Ectodermal cell (in vitro differentiated cells): Measurements from ENCODE around the gene LYPD5.
"Not testable (repeated sequence)": the region's sequence is repeated elsewhere in the genome, so short reads cannot be mapped to it uniquely, and the experiment has no call there.

Experiments used
- H3K27ac ChIP-seq: 2 replicates; pipeline ENCODE4 v1.7.0; 2013; ENCODE audit warnings: mild to moderate bottlenecking, low read depth, low read length; ENCODE audit not compliant: insufficient read depth, poor library complexity, severe bottlenecking
- H3K27me3 ChIP-seq: 2 replicates; pipeline ENCODE4 v1.7.0; 2013; ENCODE audit warnings: mild to moderate bottlenecking, low read length; ENCODE audit not compliant: insufficient read depth, control insufficient read depth, poor library complexity, severe bottlenecking
- H3K36me3 ChIP-seq: one replicate; pipeline ENCODE4 v1.7.0; 2013; ENCODE audit warnings: low read length; ENCODE audit not compliant: control insufficient read depth, insufficient read depth
- H3K4me1 ChIP-seq: one replicate; pipeline ENCODE4 v1.7.0; 2013; ENCODE audit warnings: low read length; ENCODE audit not compliant: control insufficient read depth, insufficient read depth
- H3K4me3 ChIP-seq: 2 replicates; pipeline ENCODE4 v1.7.0; 2013; ENCODE audit warnings: low read depth, low read length, control low read depth; ENCODE audit not compliant: insufficient read depth
- H3K9me3 ChIP-seq: 2 replicates; pipeline ENCODE4 v1.7.0; 2013; ENCODE audit warnings: mild to moderate bottlenecking, low read length, moderate library complexity; ENCODE audit not compliant: control insufficient read depth
- WGBS, 2 experiments: methylation state at CpG; one replicate each; pipeline ENCODE4 v1.1.7; 2013; ENCODE audit warnings: missing lambda C conversion rate in 2 of 2; 5-methylcytosine and 5-hydroxymethylcytosine counted together

LYPD5 gene

DNA sequence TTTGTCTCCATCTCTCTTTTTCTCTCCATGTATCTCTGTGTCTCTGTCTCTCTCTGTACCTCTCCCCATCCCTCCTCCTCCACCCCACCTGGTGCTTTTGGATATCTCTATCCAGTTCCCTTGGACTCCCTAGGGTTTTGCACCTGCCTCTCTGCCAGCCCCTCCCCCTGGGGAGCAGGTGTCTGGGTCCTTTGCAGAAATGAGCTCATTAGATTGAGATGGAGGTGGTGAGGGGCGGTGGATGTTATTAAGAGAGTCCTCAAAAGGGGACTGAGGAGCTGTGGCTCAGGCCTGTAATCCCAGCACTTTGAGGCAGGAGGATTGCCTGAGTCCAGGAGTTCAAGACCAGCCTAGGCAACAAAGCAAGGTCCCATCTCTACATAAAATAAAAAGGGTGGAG is 23.6 kb downstream of the LYPD5 start:
- Histone ChIP-seq H3K4me3 (no peak overlapping the region), H3K4me1 (peaks cover 26% of the 10 kb centered on the region), H3K9me3 (no peaks in the 10 kb centered on the region), H3K27ac (no peak overlapping the region), H3K27me3 (peaks cover 26% of the 10 kb centered on the region), H3K36me3 (no peaks in the 10 kb centered on the region)
- WGBS, 2 experiments, result 86 to 87% methylated on average over 1 of the region's 1 CpG

DNA sequence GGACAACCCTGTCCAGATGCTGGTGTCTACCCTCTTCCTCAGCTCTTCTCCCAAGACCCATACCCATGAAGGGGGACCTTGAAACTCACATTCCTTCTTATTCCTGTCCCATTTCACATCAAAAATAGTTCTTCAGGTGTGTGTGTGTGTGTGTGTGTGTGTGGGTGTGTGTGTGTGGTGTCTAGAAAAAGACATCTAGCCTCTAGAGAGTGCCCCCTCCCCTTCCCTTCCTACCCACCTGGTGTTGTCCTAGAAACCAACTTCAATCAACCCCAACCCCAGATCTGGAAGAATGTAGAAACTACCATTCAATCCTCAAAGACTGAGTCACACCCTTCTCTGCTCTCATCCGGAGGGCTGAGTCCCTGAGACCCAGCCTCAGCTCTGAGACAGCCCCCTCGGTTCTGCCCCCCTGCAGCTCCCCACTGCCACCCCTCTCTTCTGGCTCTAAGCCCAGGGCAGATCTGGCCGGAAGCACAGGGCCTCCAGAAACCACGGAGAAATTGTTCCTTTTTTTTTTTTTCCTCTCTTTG is 25.0 kb downstream of the LYPD5 start:
- H3K4me1 ChIP-seq, result peaks cover 30% of the 10 kb centered on the region
- H3K36me3 ChIP-seq, result no peaks in the 10 kb centered on the region
- peaks cover 40% of the 10 kb centered on the region for H3K27me3 ChIP-seq
- WGBS, 2 experiments, result 24 to 27% methylated on average over 4 of the region's 4 CpGs
- H3K4me3 ChIP-seq, result no peak overlapping the region
- H3K9me3 ChIP-seq, result no peaks in the 10 kb centered on the region
- no peak overlapping the region for H3K27ac ChIP-seq

DNA sequence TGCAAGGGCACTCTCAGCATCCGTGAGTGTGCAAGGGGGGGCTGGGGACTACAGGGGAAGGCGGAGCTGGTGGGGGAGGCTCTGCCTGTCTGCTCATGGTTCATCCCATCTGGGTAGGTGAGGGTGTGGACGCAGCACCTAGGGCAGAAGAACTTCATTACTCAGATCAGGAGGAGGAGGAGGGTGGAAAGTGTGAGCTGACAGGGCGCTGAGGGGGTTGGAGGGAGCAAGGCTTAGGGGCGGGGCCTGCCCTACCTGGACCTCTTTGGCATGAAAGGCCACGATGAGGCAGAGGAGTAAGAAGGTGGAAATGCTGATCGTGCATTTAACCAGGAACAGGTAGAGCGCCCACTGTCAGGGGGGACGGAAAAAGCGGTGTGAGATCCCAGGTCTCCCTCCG is 26.0 kb downstream of the LYPD5 start:
- no peak overlapping the region for H3K27ac ChIP-seq
- peaks cover 30% of the 10 kb centered on the region for H3K4me1 ChIP-seq

DNA sequence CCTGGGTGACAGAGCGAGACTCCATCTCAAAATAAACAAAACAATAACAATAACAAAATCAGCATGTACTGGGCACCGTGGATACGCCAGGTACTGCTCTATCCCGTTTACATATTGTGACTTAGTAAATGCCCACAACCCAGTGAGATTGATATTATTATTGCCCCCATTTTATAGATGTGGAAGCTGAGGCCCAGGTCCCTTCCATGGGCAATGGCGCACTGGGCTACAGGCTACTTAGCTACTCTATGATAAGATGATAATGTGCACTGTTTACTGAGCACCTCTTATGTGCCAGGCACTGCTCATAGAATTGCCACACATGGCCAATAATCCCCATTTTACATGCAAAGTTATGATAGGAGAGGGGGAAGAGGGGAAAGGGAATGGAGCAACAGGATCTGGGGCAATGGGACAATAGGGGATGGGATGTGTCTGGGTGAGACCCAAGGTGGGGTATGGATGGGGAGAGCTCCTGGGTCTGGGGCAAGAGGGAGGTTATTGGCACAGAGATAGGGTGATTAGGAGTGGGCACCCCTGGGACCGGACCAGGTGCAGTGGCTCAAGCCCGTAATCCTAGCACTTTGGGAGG is 26.9 kb downstream of the LYPD5 start:
- Histone ChIP-seq H3K27ac (no peak overlapping the region), H3K4me3 (no peak overlapping the region), H3K36me3 (no peaks in the 10 kb centered on the region), H3K4me1 (peaks cover 30% of the 10 kb centered on the region), H3K9me3 (no peaks in the 10 kb centered on the region), H3K27me3 (peaks cover 58% of the 10 kb centered on the region)
- 85 to 93% methylated on average over 7 of the region's 7 CpGs for WGBS, 2 experiments

More for the DNA sequence above, 26.0 kb downstream of the LYPD5 start:
- Histone ChIP-seq H3K27me3 (peaks cover 49% of the 10 kb centered on the region), H3K9me3 (no peaks in the 10 kb centered on the region), H3K36me3 (no peaks in the 10 kb centered on the region), H3K4me3 (no peak overlapping the region)
- WGBS, 2 experiments, result 64 to 68% methylated on average over 11 of the region's 11 CpGs

DNA sequence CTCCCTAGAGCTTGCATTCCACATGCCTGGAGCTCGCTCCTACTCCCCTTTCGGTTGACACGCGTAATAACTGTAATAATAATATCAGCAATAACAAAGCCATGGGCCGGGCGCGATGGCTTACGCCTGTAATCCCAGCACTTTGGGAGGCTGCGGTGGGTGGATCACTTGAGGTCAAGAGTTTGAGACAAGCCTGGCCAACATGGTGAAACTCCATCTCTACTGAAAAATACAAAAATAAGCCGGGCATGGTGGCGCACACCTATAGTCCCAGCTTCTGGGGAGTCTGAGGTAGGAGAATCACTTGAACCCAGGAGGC is 27.3 kb downstream of the LYPD5 start:
- Histone ChIP-seq H3K27me3 (peaks cover 60% of the 10 kb centered on the region), H3K4me1 (peaks cover 29% of the 10 kb centered on the region)
- H3K4me3 ChIP-seq, H3K27ac ChIP-seq, H3K9me3 ChIP-seq, H3K36me3 ChIP-seq: not testable (repeated sequence)
- WGBS, 2 experiments, result 84 to 85% methylated on average over 11 of the region's 11 CpGs

DNA sequence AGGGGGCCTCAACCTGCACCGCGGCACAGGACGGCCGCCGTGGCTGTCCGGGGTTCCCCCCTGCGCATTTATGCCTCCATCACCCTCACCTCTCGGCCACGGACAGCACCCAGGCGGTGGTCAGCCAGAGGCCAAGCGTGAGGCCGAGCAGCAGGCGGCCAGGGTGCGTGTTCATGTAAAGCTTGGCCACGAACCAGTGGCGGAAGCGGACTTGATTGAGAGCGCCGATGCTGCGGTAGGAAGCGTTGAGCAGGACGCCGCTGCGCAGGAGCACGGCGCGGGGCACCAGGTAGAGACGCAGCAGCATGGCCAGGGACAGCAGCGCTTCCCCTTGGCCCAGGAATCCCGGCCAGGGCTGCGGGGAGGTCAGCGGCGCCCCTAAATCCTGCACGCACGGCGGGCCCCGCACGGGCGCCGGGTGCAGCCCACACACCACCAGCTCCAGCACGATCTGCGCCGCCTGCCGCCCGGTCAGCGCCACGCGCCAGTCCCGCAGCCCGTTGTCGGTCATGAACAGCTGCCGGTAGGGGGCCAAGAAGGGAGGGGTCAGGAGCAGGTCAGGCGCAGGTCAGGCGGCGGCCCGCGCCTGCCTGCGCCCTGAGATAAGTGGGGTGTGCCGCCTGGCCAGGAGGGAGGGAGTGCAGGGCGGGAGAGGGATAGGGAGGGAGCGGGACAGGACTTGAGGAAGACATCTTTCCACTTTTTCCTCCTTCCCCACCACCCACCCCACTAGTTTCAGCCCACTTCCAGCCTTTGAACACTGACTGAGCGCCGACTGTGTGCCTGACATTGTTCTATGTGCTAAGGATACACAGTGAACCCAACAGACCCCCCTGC is 27.9 kb downstream of the LYPD5 start:
- Histone ChIP-seq H3K4me3 (peak overlapping the region; percentile 26), H3K4me1 (peaks cover 23% of the 10 kb centered on the region), H3K27ac (no peak overlapping the region), H3K36me3 (no peaks in the 10 kb centered on the region), H3K27me3 (peaks cover 60% of the 10 kb centered on the region), H3K9me3 (no peaks in the 10 kb centered on the region)
- 6% methylated on average over 62 to 63 of the region's 63 CpGs for WGBS, 2 experiments

DNA sequence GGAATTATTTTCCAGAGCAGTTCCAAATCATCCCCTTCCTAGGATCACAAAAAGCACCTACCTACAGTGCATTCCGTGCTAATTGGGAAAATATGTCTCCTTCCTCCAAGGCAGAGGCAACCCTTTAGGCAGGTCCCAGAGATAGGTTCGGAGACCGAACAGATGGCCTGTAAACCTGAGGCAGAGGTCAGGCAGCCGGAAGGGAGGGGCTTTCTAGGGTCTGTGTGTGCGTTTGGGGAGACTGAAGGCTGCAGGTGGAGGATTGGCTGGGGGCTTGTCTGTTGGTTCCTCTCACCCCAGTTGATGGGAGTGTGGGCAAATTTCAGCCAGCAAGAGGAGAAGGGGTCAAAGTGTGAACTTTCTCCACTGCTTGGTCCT is 28.5 kb downstream of the LYPD5 start:
- Histone ChIP-seq H3K4me1 (peaks cover 23% of the 10 kb centered on the region), H3K36me3 (no peaks in the 10 kb centered on the region), H3K4me3 (peak overlapping the region; percentile 26), H3K27me3 (peaks cover 60% of the 10 kb centered on the region), H3K27ac (no peak overlapping the region), H3K9me3 (no peaks in the 10 kb centered on the region)
- WGBS, 2 experiments, result 18 to 21% methylated on average over 5 of the region's 5 CpGs

DNA sequence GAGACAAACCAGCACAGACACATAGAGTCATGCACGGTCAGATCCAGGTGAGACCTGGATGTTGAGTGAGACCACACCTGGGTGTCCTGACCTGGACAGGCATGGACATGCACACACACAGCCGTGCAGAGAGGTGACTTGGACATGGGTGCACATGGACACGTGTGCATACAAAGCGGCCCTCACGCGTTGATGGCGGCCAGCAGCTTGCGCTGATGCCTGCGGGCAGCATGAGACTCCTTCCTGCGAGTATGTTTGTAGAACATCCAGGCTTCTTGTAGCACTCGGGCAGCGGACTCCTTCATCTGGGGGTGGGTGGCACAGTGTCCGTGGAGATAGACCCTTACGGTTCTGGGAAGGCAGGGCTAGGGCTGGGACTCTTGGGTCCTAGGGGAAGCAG is 33.0 kb downstream of the LYPD5 start:
- Histone ChIP-seq H3K9me3 (no peaks in the 10 kb centered on the region), H3K4me3 (no peak overlapping the region), H3K36me3 (no peaks in the 10 kb centered on the region), H3K27me3 (peaks cover 40% of the 10 kb centered on the region), H3K27ac (no peak overlapping the region), H3K4me1 (peaks cover 10% of the 10 kb centered on the region)
- 94% methylated on average over 14 of the region's 14 CpGs for WGBS, 2 experiments

DNA sequence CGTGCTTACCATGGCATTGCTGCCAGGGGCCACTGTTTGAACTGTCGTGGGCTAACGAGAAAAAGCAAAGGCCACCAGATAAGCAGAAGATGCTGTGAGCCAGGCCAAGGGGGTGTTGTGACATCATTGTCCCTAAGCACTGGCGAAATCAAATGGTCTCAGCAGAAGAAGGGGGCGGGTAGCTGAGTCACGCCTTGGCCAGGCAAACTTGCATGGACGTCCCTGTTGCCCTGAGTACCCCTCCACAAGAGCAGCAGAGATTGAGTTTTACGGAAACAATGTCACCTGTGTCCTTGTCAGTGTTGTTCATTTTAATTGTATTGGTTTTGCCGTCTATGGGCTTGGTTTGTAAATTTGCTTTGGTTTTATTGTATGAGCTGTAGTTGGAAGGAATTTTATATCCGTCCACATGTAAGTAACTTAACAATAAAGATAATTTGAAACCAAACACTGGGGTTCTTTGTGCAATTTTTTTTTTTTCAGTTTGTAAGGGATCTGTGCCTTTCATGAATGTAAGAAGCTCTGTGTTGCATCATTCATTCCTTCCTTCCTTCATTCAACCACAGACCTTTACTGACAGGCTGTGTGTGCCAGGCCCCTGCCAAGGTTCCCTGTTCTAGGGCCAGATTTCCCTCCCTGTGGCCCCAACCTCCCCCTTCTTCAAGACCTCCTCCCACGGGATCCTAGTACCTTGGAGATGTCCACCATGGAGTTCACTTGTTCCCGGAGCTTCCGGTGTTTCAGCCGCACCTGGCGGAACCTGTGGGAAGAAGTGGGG is 33.8 kb downstream of the LYPD5 start:
- no peaks in the 10 kb centered on the region for H3K9me3 ChIP-seq
- H3K36me3 ChIP-seq, result no peaks in the 10 kb centered on the region
- H3K27ac ChIP-seq, result no peak overlapping the region
- peaks cover 2% of the 10 kb centered on the region for H3K4me1 ChIP-seq
- peaks cover 32% of the 10 kb centered on the region for H3K27me3 ChIP-seq
- WGBS, 2 experiments, result 89 to 90% methylated on average over 14 to 15 of the region's 15 CpGs
- no peak overlapping the region for H3K4me3 ChIP-seq

DNA sequence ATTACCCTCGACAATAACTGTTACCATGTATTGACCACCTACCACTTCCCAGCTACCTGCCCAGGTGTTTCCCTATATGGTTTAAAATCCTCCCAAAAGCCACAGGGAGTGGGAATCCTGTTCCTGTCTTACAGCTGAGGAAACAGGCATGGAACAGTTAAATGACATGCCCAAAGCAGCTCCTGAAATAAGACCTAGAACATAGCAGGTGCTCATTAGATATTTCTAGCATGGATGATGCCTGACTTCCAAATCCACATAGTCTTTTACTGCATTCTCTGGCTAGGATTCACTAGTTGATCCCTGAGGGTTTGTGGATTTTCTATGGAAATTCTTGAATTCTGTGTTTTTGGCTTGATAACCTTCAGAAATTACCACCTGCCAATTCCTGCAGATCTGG is 34.4 kb downstream of the LYPD5 start:
- H3K9me3 ChIP-seq, result no peaks in the 10 kb centered on the region
- no peaks in the 10 kb centered on the region for H3K36me3 ChIP-seq
- WGBS, 2 experiments, result 90 to 97% methylated on average over 1 of the region's 1 CpG
- H3K4me3 ChIP-seq, result no peak overlapping the region
- peaks cover 26% of the 10 kb centered on the region for H3K27me3 ChIP-seq
- no peak overlapping the region for H3K27ac ChIP-seq
- H3K4me1 ChIP-seq, result no peaks in the 10 kb centered on the region
